Endothelial cell of umbilical vein (primary cell): Measurements from ENCODE around the gene DNAH6. TPM values are rescaled to one million over a fixed set of nuclear protein-coding genes. Genes with fewer than 3 reads are reported as not detected.
A peak's percentile ranks its signal among the peaks of the same experiment; 100 is the strongest.

ENCODE experiments used
- BruUV-seq: library from RNA; stranded (reverse); fragments of 400-500 nt; replicated peaks from 2 replicates; lab custom pipeline; 2021; lab: Mats Ljungman, UMichigan
- CTCF ChIA-PET: fragments of 300-600, 350-600 bp; sonication (Branson Sonifier 250); formaldehyde crosslinking; loops from one replicate; lab custom pipeline; 2021; ENCODE audit warnings: antibody characterized with exemption, inconsistent platforms; lab: Charles Lee
- POLR2A ChIA-PET: fragments of 300-600, 350-600 bp; sonication (Branson Sonifier 250); formaldehyde crosslinking; loops from one replicate; lab custom pipeline; 2021; ENCODE audit warnings: antibody characterized with exemption, inconsistent platforms; lab: Charles Lee
- DNase-seq: peaks from one replicate; pipeline ENCODE4 v3.0.0-alpha.2; 2011; ENCODE audit warnings: low read depth, low spot score
- FAIRE-seq: peaks from 2 replicates; lab custom pipeline; 2011; peaks lifted over from hg19 to GRCh38; lab: Jason Lieb, UNC
- H2AFZ ChIP-seq: 2 replicates; pipeline ENCODE4 v1.6.0; 2012; ENCODE audit warnings: low read depth, low read length, control low read depth, inconsistent platforms
- H3K27ac ChIP-seq: 2 replicates; pipeline ENCODE4 v1.5.1; 2011; ENCODE audit warnings: low read depth, mild to moderate bottlenecking, control low read depth, low read length, moderate library complexity; ENCODE audit not compliant: insufficient read depth
- H3K27me3 ChIP-seq, 2 experiments: 2 replicates each; pipeline versions ENCODE4 v1.6.0 to v1.6.1; 2011; ENCODE audit warnings: low read length in 2 of 2, mixed read lengths in 1 of 2; ENCODE audit not compliant: control insufficient read depth in 2 of 2, insufficient read depth in 2 of 2
- H3K36me3 ChIP-seq, 2 experiments: 2 replicates in 1 of 2; 3 replicates in 1 of 2; pipeline ENCODE4 v1.5.1; 2011; ENCODE audit warnings: low read length in 2 of 2, mild to moderate bottlenecking in 1 of 2, moderate library complexity in 1 of 2; ENCODE audit not compliant: control insufficient read depth in 2 of 2, insufficient read depth in 2 of 2; ENCODE audit errors: extremely low read depth in 1 of 2
- H3K4me1 ChIP-seq: 3 replicates; pipeline ENCODE4 v1.5.1; 2011; ENCODE audit warnings: mild to moderate bottlenecking, low read length; ENCODE audit not compliant: control insufficient read depth, insufficient read depth; ENCODE audit errors: extremely low read depth
- H3K4me2 ChIP-seq: 2 replicates; pipeline ENCODE4 v1.6.1; 2011; ENCODE audit warnings: low read length, control low read depth, mixed read lengths; ENCODE audit not compliant: insufficient read depth
- H3K4me3 ChIP-seq, 3 experiments: fragments of 200-600 bp in 1 of 3; sonication (generic), shearing (Covaris generic) in 1 of 3; replicated peaks in 1 of 3; 2 replicates each; pipeline ENCODE4 v1.5.1; 2011 to 2016; ENCODE audit warnings: control low read depth in 3 of 3, low read length in 3 of 3, mild to moderate bottlenecking in 2 of 3, inconsistent platforms in 1 of 3, low read depth in 1 of 3, moderate library complexity in 1 of 3; ENCODE audit not compliant: insufficient read depth in 1 of 3
- H3K79me2 ChIP-seq: 2 replicates; pipeline ENCODE4 v1.6.0; 2012; ENCODE audit warnings: low read length, inconsistent platforms; ENCODE audit not compliant: control insufficient read depth, insufficient read depth
- H3K9ac ChIP-seq: replicated peaks from 2 replicates; pipeline ENCODE3; 2011; ENCODE audit warnings: low read length, control low read depth; ENCODE audit not compliant: insufficient read depth; ENCODE audit errors: extremely low read depth
- H3K9me1 ChIP-seq: replicated peaks from 3 replicates; pipeline ENCODE4 v1.6.0; 2011; ENCODE audit warnings: mild to moderate bottlenecking, low read length; ENCODE audit not compliant: control insufficient read depth, insufficient read depth; ENCODE audit errors: extremely low read depth
- H3K9me3 ChIP-seq: replicated peaks from 2 replicates; pipeline ENCODE4 v1.5.1; 2012; ENCODE audit warnings: low read length, inconsistent platforms; ENCODE audit not compliant: control insufficient read depth, insufficient read depth
- H4K20me1 ChIP-seq: replicated peaks from 2 replicates; pipeline ENCODE3; 2011; ENCODE audit warnings: mild to moderate bottlenecking, low read length; ENCODE audit not compliant: control insufficient read depth, insufficient read depth; ENCODE audit errors: extremely low read depth
- EZH2 ChIP-seq: IDR thresholded peaks from 2 replicates; pipeline ENCODE4 v1.6.1; 2012; ENCODE audit warnings: borderline replicate concordance, low read depth, mild to moderate bottlenecking, moderate library complexity, low read length, inconsistent platforms; ENCODE audit not compliant: severe bottlenecking
- FOS ChIP-seq: IDR thresholded peaks from 2 replicates; pipeline ENCODE4 v1.6.1; 2011; ENCODE audit warnings: mild to moderate bottlenecking, low read length, moderate library complexity, borderline replicate concordance; ENCODE audit not compliant: insufficient read depth
- GATA2 ChIP-seq: IDR thresholded peaks from 2 replicates; pipeline ENCODE4 v1.7.0; 2011; ENCODE audit warnings: low read depth, mild to moderate bottlenecking, moderate library complexity, mixed read lengths, low read length; ENCODE audit not compliant: insufficient read length, insufficient read depth
- JUN ChIP-seq: IDR thresholded peaks from 2 replicates; pipeline ENCODE4 v1.6.1; 2011; ENCODE audit warnings: borderline replicate concordance, low read depth; ENCODE audit not compliant: insufficient read length, insufficient read depth
- MYC ChIP-seq: IDR thresholded peaks from one replicate; pipeline ENCODE4 v1.6.1; 2011; ENCODE audit warnings: mild to moderate bottlenecking, low read depth, low read length
- POLR2A ChIP-seq: IDR thresholded peaks from 2 replicates; pipeline ENCODE4 v1.6.1; 2012; ENCODE audit warnings: low read depth, mild to moderate bottlenecking, control low read depth, low read length
- POLR2AphosphoS5 ChIP-seq: IDR thresholded peaks from 2 replicates; pipeline ENCODE4 v1.6.1; 2012; ENCODE audit warnings: low read depth, mild to moderate bottlenecking, control low read depth, low read length, moderate library complexity; ENCODE audit not compliant: insufficient read depth
- dilution Hi-C: fragments of 300-500 bp; cut with MboI; formaldehyde crosslinking; loops from one replicate; pipeline ENCODE4 v1.15.0; 2019; ENCODE audit warnings: low sequenced_read_pairs; ENCODE audit not compliant: extremely low pct_ligation_motif_present
- intact Hi-C: fragments of 100-400 bp; cut with micrococcal nuclease; formaldehyde crosslinking; loops from one replicate; pipeline ENCODE4 v1.10.0; 2022
- polyA plus RNA-seq, 4 experiments: library from polyadenylated mRNA; depleted of rRNA in 3 of 4; stranded (reverse) in 3 of 4; unstranded in 1 of 4; fragments of >200 nt; gene quantifications; 2 replicates each; pipeline versions ENCODE4 v1.2.1 to v1.2.3, GENCODE V29; 2011 to 2012; ENCODE audit warnings: missing spikeins in 1 of 4
- total RNA-seq: library from RNA; stranded (reverse); gene quantifications from 2 replicates; pipeline ENCODE4 v1.2.3, GENCODE V29; 2021
- TF ChIP-seq, protein P1 (sequence below): IDR thresholded peaks from 2 replicates; pipeline ENCODE4 v1.6.1; 2011; ENCODE audit not compliant: insufficient read depth, insufficient read length
- TF ChIP-seq, protein P2 (sequence below), 2 donors: IDR thresholded peaks; 1 replicate in 1 of 2; 2 replicates in 1 of 2; pipeline ENCODE4 v1.5.1; 2011; ENCODE audit warnings: low read length in 2 of 2, mild to moderate bottlenecking in 2 of 2, moderate library complexity in 2 of 2, control low read depth in 1 of 2, inconsistent platforms in 1 of 2, low read depth in 1 of 2; ENCODE audit not compliant: insufficient read depth in 1 of 2; ENCODE audit errors: extremely low read depth in 1 of 2

Gene DNAH6
- total and polyA plus RNA-seq, 2 donors (not counting 3 experiments of a cell fraction or from before 2014, with no cell fraction given): 0.24 TPM; not detected in 1

DNA sequence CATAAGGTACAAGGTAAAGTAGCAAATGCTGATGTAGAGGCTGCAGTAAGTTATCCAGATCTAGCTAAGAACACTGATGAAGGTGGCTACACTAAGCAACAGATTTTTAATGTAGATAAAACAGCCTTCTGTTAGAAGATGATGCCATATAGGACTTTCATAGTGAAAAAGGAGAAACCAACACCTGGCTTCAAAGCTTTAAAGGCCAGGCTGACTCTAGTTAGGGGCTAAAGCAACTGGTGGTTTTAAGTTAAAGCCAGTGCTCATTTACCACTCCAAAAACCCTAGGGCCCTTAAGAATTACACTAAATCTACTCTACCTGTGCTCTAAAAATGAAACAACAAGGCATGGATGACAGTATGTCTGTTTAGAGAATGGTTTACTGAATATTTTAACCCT, 131.0 kb downstream of the DNAH6 start:
- H3K9ac ChIP-seq: no peak overlapping the region
- H4K20me1 ChIP-seq: no peaks in the 10 kb centered on the region
- TF ChIP-seq, protein P1, sequence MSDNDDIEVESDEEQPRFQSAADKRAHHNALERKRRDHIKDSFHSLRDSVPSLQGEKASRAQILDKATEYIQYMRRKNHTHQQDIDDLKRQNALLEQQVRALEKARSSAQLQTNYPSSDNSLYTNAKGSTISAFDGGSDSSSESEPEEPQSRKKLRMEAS: no peak
- TF ChIP-seq JUN: no peak
- TF ChIP-seq POLR2A: no peak
- TF ChIP-seq MYC: no peak
- TF ChIP-seq EZH2: no peak
- no peak for TF ChIP-seq GATA2
- TF ChIP-seq, protein P2, sequence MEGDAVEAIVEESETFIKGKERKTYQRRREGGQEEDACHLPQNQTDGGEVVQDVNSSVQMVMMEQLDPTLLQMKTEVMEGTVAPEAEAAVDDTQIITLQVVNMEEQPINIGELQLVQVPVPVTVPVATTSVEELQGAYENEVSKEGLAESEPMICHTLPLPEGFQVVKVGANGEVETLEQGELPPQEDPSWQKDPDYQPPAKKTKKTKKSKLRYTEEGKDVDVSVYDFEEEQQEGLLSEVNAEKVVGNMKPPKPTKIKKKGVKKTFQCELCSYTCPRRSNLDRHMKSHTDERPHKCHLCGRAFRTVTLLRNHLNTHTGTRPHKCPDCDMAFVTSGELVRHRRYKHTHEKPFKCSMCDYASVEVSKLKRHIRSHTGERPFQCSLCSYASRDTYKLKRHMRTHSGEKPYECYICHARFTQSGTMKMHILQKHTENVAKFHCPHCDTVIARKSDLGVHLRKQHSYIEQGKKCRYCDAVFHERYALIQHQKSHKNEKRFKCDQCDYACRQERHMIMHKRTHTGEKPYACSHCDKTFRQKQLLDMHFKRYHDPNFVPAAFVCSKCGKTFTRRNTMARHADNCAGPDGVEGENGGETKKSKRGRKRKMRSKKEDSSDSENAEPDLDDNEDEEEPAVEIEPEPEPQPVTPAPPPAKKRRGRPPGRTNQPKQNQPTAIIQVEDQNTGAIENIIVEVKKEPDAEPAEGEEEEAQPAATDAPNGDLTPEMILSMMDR (IDR thresholded peaks at IDR 0.05; ENCODE audit: extremely low read depth in 1 of 2, insufficient read depth in 1 of 2, low read depth in 1 of 2, low read length in 2 of 2): no peak
- TF ChIP-seq POLR2AphosphoS5: no peak
- TF ChIP-seq FOS: no peak
- POLR2A ChIA-PET: no interaction called here
- no peaks in the 10 kb centered on the region for H3K9me1 ChIP-seq
- dilution Hi-C loops (no loop called here), intact Hi-C loops (no loop called here)
- H3K27ac ChIP-seq: no peak overlapping the region
- H3K27me3 ChIP-seq: peaks cover 0 to 1% of the 10 kb centered on the region in 2 experiments
- H3K4me3 ChIP-seq: no peak overlapping the region
- no TSS peak for BruUV-seq
- H2AFZ ChIP-seq: no peak overlapping the region
- FAIRE-seq (peak; percentile 53), DNase-seq (no peak)
- CTCF ChIA-PET: interaction anchor here (0.8 kb wide), 1 partner anchor 121 kb away, joined by 3 read pairs; no protein-coding TSS in a partner anchor
- no peaks in the 10 kb centered on the region for H3K9me3 ChIP-seq
- H3K4me1 ChIP-seq: no peaks in the 10 kb centered on the region
- no peak overlapping the region for H3K4me2 ChIP-seq
- no peaks in the 10 kb centered on the region for H3K79me2 ChIP-seq
- H3K36me3 ChIP-seq: no peaks in the 10 kb centered on the region
